HFF-Myc (cell line): Measurements from ENCODE around the gene CATSPERZ.

ENCODE experiments used
- DNase-seq: peaks from one replicate; pipeline ENCODE4 v3.0.0-alpha.2; 2011; ENCODE audit warnings: low read depth; ENCODE audit errors: extremely low read depth
- H3K4me3 ChIP-seq: replicated peaks from 2 replicates; pipeline ENCODE4 v1.5.1; 2011; ENCODE audit warnings: low read depth, mild to moderate bottlenecking, control low read depth, low read length
- TF ChIP-seq, protein P1 (sequence below): IDR thresholded peaks from 2 replicates; pipeline ENCODE4 v1.5.1; 2012; ENCODE audit warnings: mild to moderate bottlenecking, low read depth, low read length, control low read depth; ENCODE audit errors: missing control alignments

The CATSPERZ gene

GRCh38 chr11:64286801-64287159 is 13.4 kb upstream of the CATSPERZ start:
- no peak overlapping the region for H3K4me3 ChIP-seq
- DNase-seq = no peak
- TF ChIP-seq, protein P1, sequence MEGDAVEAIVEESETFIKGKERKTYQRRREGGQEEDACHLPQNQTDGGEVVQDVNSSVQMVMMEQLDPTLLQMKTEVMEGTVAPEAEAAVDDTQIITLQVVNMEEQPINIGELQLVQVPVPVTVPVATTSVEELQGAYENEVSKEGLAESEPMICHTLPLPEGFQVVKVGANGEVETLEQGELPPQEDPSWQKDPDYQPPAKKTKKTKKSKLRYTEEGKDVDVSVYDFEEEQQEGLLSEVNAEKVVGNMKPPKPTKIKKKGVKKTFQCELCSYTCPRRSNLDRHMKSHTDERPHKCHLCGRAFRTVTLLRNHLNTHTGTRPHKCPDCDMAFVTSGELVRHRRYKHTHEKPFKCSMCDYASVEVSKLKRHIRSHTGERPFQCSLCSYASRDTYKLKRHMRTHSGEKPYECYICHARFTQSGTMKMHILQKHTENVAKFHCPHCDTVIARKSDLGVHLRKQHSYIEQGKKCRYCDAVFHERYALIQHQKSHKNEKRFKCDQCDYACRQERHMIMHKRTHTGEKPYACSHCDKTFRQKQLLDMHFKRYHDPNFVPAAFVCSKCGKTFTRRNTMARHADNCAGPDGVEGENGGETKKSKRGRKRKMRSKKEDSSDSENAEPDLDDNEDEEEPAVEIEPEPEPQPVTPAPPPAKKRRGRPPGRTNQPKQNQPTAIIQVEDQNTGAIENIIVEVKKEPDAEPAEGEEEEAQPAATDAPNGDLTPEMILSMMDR = no peak

GRCh38 chr11:64287676-64288352 is 12.3 kb upstream of the CATSPERZ start:
- no peak for DNase-seq
- no peak overlapping the region for H3K4me3 ChIP-seq
- TF ChIP-seq, protein P1 = no peak

DNA sequence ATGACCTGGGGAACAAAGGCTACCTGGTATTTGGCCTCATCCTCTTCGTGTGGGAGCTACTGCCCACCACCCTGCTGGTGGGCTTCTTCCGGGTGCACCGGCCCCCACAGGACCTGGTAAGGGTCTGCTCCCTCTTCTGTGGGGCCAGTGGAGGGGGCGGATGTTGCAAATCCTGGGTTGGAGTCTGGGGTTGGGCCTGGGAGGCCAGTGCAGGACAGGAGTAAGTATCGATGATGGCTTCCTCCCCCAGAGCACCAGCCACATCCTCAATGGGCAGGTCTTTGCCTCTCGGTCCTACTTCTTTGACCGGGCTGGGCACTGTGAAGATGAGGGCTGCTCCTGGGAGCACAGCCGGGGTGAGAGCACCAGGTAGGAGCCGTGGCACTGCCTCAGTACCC is 11.8 kb upstream of the CATSPERZ start:
- no peak for DNase-seq
- TF ChIP-seq, protein P1 = no peak
- no peak overlapping the region for H3K4me3 ChIP-seq

DNA sequence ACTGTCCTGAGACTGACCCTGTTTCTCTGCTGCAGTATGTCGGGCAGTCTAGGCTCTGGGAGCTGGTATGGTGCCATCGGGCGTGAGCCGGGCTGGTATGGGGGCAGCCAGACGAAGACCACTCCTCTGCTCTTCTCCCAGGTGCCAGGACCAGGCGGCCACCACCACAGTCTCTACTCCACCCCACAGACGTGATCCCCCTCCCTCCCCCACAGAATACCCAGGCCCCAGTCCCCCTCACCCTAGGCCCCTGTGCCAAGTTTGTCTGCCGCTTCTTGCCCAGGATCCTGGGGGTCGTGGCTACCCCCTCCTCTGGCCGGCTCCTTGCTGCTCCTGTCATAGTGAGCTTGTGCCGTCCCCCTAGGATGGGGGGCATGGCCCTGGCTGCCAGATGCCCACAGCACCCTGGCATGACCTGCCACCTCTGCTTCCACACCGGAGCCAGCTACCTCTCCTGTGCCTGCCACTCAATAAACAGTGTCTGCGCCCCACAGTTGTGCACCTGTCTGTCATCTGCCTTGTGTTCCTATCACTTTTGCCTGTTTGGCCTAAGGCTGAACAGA is 11.1 kb upstream of the CATSPERZ start:
- TF ChIP-seq, protein P1 = no peak
- no peak for DNase-seq
- H3K4me3 ChIP-seq = no peak overlapping the region

DNA sequence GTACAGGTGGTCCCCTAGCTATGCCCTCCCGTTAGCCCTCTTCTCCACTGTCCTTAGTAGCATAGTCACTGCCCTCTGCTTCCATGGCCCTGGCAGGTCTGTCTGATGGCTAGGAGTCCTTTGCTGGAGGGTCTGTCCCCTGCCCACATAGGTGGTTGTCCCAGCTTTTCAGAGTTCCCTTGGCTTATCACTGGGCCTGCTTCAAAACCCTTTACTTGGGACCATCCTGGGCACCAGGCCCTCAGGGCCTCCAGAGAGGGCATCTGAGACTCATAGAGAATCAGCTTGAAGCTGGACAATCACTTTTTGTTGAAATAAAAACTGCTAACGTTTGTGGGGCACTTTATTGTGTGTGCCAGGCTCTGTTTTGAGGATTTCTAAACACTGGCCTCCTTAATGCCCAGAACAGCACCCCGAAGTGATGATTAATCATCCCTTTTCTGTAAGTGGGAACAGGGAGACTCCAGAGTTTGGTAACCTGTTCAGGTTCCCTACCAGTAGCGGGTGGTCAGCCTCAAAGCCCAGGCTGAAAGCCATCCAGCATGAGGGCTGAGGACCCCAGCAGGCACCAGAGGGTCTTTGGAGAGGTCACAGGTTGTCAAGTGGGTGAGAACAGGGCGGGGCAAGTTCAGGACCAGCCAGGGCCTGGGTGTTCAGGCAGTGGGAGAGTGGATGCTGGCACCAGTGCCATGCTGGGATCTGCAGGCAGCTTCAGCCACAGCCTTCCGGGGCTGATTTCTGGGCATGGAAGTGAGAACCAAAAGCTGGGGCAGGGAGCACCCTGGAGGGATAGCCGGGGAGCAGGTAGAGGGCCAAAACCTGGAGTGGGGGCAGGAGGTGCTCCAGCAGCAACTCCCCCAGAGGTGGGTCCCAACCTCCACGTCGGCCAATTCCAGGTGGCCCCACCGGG is 9.6 kb upstream of the CATSPERZ start:
- H3K4me3 ChIP-seq = no peak overlapping the region
- TF ChIP-seq, protein P1 = no peak
- DNase-seq = no peak

- DNase-seq = no peak
- TF ChIP-seq, protein P1 = no peak
- H3K4me3 ChIP-seq = peak within 1 kb of the TSS; percentile 9; the same call in 1 of the 2 replicates
These were observed 8.9 kb upstream of the CATSPERZ start, which contains the start of gene KCNK4 for GRCh38 chr11:64291262-64291751. TSS of gene KCNK4 (plus strand) at chr11:64291302. CDS start at chr11:64293019, 1,717 bp downstream.
